H9 (cell line): Measurements from ENCODE around the gene TP53BP1. TPM values are rescaled to one million over a fixed set of nuclear protein-coding genes. Genes with fewer than 3 reads are reported as not detected.
A peak's percentile ranks its signal among the peaks of the same experiment; 100 is the strongest.

Experiments used
- DNase-seq: peaks from one replicate; pipeline ENCODE4 v3.0.0-alpha.2; 2017
- H2AFZ ChIP-seq: one replicate; pipeline ENCODE4 v1.6.1; 2013; ENCODE audit warnings: mild to moderate bottlenecking, low read length, control low read depth, moderate library complexity
- H2AK5ac ChIP-seq: 2 replicates; pipeline ENCODE4 v1.6.1; 2013; ENCODE audit warnings: low read length, control low read depth, mixed read lengths; ENCODE audit not compliant: insufficient read length
- H2BK120ac ChIP-seq: one replicate; pipeline ENCODE4 v1.6.1; 2013; ENCODE audit warnings: low read depth, mild to moderate bottlenecking, low read length, control low read depth, inconsistent platforms; ENCODE audit not compliant: poor library complexity, severe bottlenecking
- H2BK12ac ChIP-seq: 2 replicates; pipeline ENCODE4 v1.6.1; 2013; ENCODE audit warnings: low read length, control low read depth, mixed read lengths, low read depth; ENCODE audit not compliant: insufficient read length
- H2BK15ac ChIP-seq: 2 replicates; pipeline ENCODE4 v1.6.1; 2013; ENCODE audit warnings: low read depth, low read length, control low read depth
- H2BK20ac ChIP-seq: one replicate; pipeline ENCODE4 v1.6.1; 2013; ENCODE audit warnings: low read depth, mild to moderate bottlenecking, low read length, control low read depth, inconsistent platforms; ENCODE audit not compliant: poor library complexity, severe bottlenecking
- H2BK5ac ChIP-seq: 2 replicates; pipeline ENCODE4 v1.6.1; 2013; ENCODE audit warnings: low read length, control low read depth, mixed read lengths; ENCODE audit not compliant: insufficient read length
- H3K14ac ChIP-seq: 2 replicates; pipeline ENCODE4 v1.6.1; 2013; ENCODE audit warnings: low read length, control low read depth; ENCODE audit not compliant: insufficient read depth
- H3K18ac ChIP-seq: 2 replicates; pipeline ENCODE4 v1.6.1; 2013; ENCODE audit warnings: low read depth, mild to moderate bottlenecking, mixed read lengths, low read length, control low read depth; ENCODE audit not compliant: insufficient read length
- H3K23ac ChIP-seq: 2 replicates; pipeline ENCODE4 v1.6.1; 2013; ENCODE audit warnings: low read length, control low read depth, mixed read lengths, low read depth; ENCODE audit not compliant: insufficient read length
- H3K23me2 ChIP-seq: 2 replicates; pipeline ENCODE4 v1.6.1; 2013; ENCODE audit warnings: low read depth, mild to moderate bottlenecking, mixed read lengths, low read length, control low read depth; ENCODE audit not compliant: insufficient read length, poor library complexity, severe bottlenecking
- H3K27ac ChIP-seq: 2 replicates; pipeline ENCODE4 v1.5.1; 2013; ENCODE audit warnings: low read length, control low read depth, mixed read lengths, low read depth; ENCODE audit not compliant: insufficient read length
- H3K27me3 ChIP-seq: 2 replicates; pipeline ENCODE4 v1.6.1; 2013; ENCODE audit warnings: low read length, control low read depth, inconsistent platforms; ENCODE audit not compliant: insufficient read depth
- H3K4ac ChIP-seq: 2 replicates; pipeline ENCODE4 v1.6.1; 2013; ENCODE audit warnings: low read depth, mild to moderate bottlenecking, control low read depth, inconsistent platforms, low read length, moderate library complexity
- H3K4me1 ChIP-seq: 2 replicates; pipeline ENCODE4 v1.6.1; 2013; ENCODE audit warnings: low read length, control low read depth, inconsistent platforms; ENCODE audit not compliant: insufficient read depth
- H3K4me2 ChIP-seq: 2 replicates; pipeline ENCODE4 v1.6.1; 2013; ENCODE audit warnings: low read length, control low read depth, mixed read lengths; ENCODE audit not compliant: insufficient read length, insufficient read depth
- H3K56ac ChIP-seq: 2 replicates; pipeline ENCODE4 v1.6.1; 2013; ENCODE audit warnings: low read depth, mild to moderate bottlenecking, mixed read lengths, low read length, control low read depth; ENCODE audit not compliant: insufficient read length
- H3K79me1 ChIP-seq: 2 replicates; pipeline ENCODE4 v1.6.1; 2013; ENCODE audit warnings: low read depth, mild to moderate bottlenecking, moderate library complexity, low read length, control low read depth, inconsistent platforms; ENCODE audit not compliant: insufficient read depth, poor library complexity, severe bottlenecking
- H3K79me2 ChIP-seq: 2 replicates; pipeline ENCODE4 v1.6.1; 2013; ENCODE audit warnings: low read length, control low read depth, inconsistent platforms; ENCODE audit not compliant: insufficient read depth
- H3K9ac ChIP-seq: 2 replicates; pipeline ENCODE4 v1.6.1; 2013; ENCODE audit warnings: low read length, control low read depth, mixed read lengths; ENCODE audit not compliant: insufficient read length; ENCODE audit errors: extremely low read depth
- H3K9me3 ChIP-seq: one replicate; pipeline ENCODE4 v1.6.1; 2013; ENCODE audit warnings: low read depth, low read length, inconsistent platforms; ENCODE audit not compliant: control insufficient read depth
- H3T11ph ChIP-seq: one replicate; pipeline ENCODE4 v1.6.1; 2013; ENCODE audit warnings: mild to moderate bottlenecking, low read length, control low read depth, inconsistent platforms
- H4K20me1 ChIP-seq: one replicate; pipeline ENCODE4 v1.6.1; 2013; ENCODE audit not compliant: control insufficient read depth, insufficient read length, insufficient read depth
- H4K5ac ChIP-seq: 2 replicates; pipeline ENCODE4 v1.6.1; 2013; ENCODE audit warnings: low read depth, mild to moderate bottlenecking, mixed read lengths, low read length, control low read depth; ENCODE audit not compliant: insufficient read length
- H4K8ac ChIP-seq: replicated peaks from 2 replicates; pipeline ENCODE4 v1.6.1; 2013; ENCODE audit warnings: low read length, control low read depth, mixed read lengths, low read depth; ENCODE audit not compliant: insufficient read length
- H4K91ac ChIP-seq: 2 replicates; pipeline ENCODE4 v1.6.1; 2013; ENCODE audit warnings: low read depth, mild to moderate bottlenecking, moderate library complexity, mixed read lengths, low read length, control low read depth; ENCODE audit not compliant: insufficient read length
- H3K27ac Mint-ChIP-seq, 3 experiments: 2 replicates in 2 of 3; 3 replicates in 1 of 3; pipeline ENCODE4 v1.8.0; 2020 to 2021; ENCODE audit warnings: mixed read lengths in 3 of 3, mild to moderate bottlenecking in 1 of 3, moderate library complexity in 1 of 3
- H3K27me3 Mint-ChIP-seq: 2 replicates; pipeline ENCODE4 v1.8.0; 2021; ENCODE audit warnings: low read depth, mild to moderate bottlenecking, moderate library complexity, mixed read lengths
- H3K36me3 Mint-ChIP-seq, 3 experiments: 2 replicates in 2 of 3; 3 replicates in 1 of 3; pipeline ENCODE4 v1.8.0; 2020 to 2021; ENCODE audit warnings: low read depth in 3 of 3, mixed read lengths in 3 of 3; ENCODE audit not compliant: insufficient read depth in 1 of 3
- H3K4me1 Mint-ChIP-seq, 2 experiments: 2 replicates each; pipeline ENCODE4 v1.8.0; 2020; ENCODE audit warnings: mixed read lengths in 2 of 2
- H3K4me3 Mint-ChIP-seq, 2 experiments: 2 replicates in 1 of 2; 3 replicates in 1 of 2; pipeline ENCODE4 v1.8.0; 2020 to 2021; ENCODE audit warnings: mild to moderate bottlenecking in 2 of 2, mixed read lengths in 2 of 2, moderate library complexity in 1 of 2
- H3K9me3 Mint-ChIP-seq, 2 experiments: 2 replicates in 1 of 2; 3 replicates in 1 of 2; pipeline ENCODE4 v1.8.0; 2020; ENCODE audit warnings: mild to moderate bottlenecking in 2 of 2, mixed read lengths in 2 of 2, moderate library complexity in 1 of 2
- total RNA-seq: library from RNA; stranded (reverse); gene quantifications from 2 replicates; pipeline ENCODE4 v1.2.1, GENCODE V29; 2021
- TF ChIP-seq, protein P1 (sequence below): fragments of 200-600 bp; sonication (generic); conservative IDR thresholded peaks from 3 replicates; pipeline ENCODE4 v1.8.0; 2021; ENCODE audit warnings: antibody characterized with exemption, mild to moderate bottlenecking

The TP53BP1 gene
- total RNA-seq, 1 experiment from 2014 or later = 81.5 TPM

- no peaks in the 10 kb centered on the region for H4K20me1 ChIP-seq
- H2BK12ac ChIP-seq = no peak overlapping the region
- H4K8ac ChIP-seq = no peak overlapping the region
- no peak overlapping the region for H3K27ac ChIP-seq
- H3K27me3 Mint-ChIP-seq = no peaks in the 10 kb centered on the region
- H2AFZ ChIP-seq = no peak overlapping the region
- no peak overlapping the region for H3T11ph ChIP-seq
- no peak overlapping the region for H2BK15ac ChIP-seq
- H3K79me1 ChIP-seq = no peaks in the 10 kb centered on the region
- H3K9me3 ChIP-seq = no peaks in the 10 kb centered on the region
- no peak overlapping the region for H2AK5ac ChIP-seq
- no peaks in the 10 kb centered on the region for H3K27me3 ChIP-seq
- no peak overlapping the region for H3K56ac ChIP-seq
- no peak overlapping the region for H3K14ac ChIP-seq
- no peak overlapping the region for H3K4me2 ChIP-seq
- no peak for DNase-seq
- H3K4me1 ChIP-seq = no peaks in the 10 kb centered on the region
- H4K91ac ChIP-seq = no peak overlapping the region
- H3K23me2 ChIP-seq = no peaks in the 10 kb centered on the region
- H3K9ac ChIP-seq = no peak overlapping the region
- no peak overlapping the region for H2BK120ac ChIP-seq
- H2BK5ac ChIP-seq = no peak overlapping the region
- no peak overlapping the region for H2BK20ac ChIP-seq
- H3K4ac ChIP-seq = no peak overlapping the region
- no peaks in the 10 kb centered on the region for H3K79me2 ChIP-seq
- H3K36me3 Mint-ChIP-seq = peaks cover 46 to 84% (median 75%) of the 10 kb centered on the region in 3 experiments; a peak in 6 of 7 replicates
- no peak overlapping the region for H3K4me3 Mint-ChIP-seq
- H3K23ac ChIP-seq = no peak overlapping the region
- no peaks in the 10 kb centered on the region for H3K9me3 Mint-ChIP-seq
- H4K5ac ChIP-seq = no peak overlapping the region
- peak overlapping the region in 1 of 3 experiments; percentile 56; a peak in 1 of 7 replicates for H3K27ac Mint-ChIP-seq
- no peaks in the 10 kb centered on the region for H3K4me1 Mint-ChIP-seq
- TF ChIP-seq, protein P1, sequence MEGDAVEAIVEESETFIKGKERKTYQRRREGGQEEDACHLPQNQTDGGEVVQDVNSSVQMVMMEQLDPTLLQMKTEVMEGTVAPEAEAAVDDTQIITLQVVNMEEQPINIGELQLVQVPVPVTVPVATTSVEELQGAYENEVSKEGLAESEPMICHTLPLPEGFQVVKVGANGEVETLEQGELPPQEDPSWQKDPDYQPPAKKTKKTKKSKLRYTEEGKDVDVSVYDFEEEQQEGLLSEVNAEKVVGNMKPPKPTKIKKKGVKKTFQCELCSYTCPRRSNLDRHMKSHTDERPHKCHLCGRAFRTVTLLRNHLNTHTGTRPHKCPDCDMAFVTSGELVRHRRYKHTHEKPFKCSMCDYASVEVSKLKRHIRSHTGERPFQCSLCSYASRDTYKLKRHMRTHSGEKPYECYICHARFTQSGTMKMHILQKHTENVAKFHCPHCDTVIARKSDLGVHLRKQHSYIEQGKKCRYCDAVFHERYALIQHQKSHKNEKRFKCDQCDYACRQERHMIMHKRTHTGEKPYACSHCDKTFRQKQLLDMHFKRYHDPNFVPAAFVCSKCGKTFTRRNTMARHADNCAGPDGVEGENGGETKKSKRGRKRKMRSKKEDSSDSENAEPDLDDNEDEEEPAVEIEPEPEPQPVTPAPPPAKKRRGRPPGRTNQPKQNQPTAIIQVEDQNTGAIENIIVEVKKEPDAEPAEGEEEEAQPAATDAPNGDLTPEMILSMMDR = no peak
- H3K18ac ChIP-seq = no peak overlapping the region
These were observed 78.8 kb downstream of the TP53BP1 start for GRCh38 chr15:43414196-43414595.
